ENCODE results near the gene RELL1. TPM values are rescaled to one million over a fixed set of nuclear protein-coding genes. Genes with fewer than 3 reads are reported as not detected.

RELL1 gene, protein sequence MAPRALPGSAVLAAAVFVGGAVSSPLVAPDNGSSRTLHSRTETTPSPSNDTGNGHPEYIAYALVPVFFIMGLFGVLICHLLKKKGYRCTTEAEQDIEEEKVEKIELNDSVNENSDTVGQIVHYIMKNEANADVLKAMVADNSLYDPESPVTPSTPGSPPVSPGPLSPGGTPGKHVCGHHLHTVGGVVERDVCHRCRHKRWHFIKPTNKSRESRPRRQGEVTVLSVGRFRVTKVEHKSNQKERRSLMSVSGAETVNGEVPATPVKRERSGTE
- total RNA-seq, result 56.2 TPM
- long read RNA-seq, transcript RELL1-202 (7 exons, 1,350 nt), result major isoform, 12 of 54 reads
- long read RNA-seq, partial matches to known transcripts, result 11 of 54 reads
- long read RNA-seq, other reads (novel, unspliced or antisense), result 31 of 54 reads

DNA sequence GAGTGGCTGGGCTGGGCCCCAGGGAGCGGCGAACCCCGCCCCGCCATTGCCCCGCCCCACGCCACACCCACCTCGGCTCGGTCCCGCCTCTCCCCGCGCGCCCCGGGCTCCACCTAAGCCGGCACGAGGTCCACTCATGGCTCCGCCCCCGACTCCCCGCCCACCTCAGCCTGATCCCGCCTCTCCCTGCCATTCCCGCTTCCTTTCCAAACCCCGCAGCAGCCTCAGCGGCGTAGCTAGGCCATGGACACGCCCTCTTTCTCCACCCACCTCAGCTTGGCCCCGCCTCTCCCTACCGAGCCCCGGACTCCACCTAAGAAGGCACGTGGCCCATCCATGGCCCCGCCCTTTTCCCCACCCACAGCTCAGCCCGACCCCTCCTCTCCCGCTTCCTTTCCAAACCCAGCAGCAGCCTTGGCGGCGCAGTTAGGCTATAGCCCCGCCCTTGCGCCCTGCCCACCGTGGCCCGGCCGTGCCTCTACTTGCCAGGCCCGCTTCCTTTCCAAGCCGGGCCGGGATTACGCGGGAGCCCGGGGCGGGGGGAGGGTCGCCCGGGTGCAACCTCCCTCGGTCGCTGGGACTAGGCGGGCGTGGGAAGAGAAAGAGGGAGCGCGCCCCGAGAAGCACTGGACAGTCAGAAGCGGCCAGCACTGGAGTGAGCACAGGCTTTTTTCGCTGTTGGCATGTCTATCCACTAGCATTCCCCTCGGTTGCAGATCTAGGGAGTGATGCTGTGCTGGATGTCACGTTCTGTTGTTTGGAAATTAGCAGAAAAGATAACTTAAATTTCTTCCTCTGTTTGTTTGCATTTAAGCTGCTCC is at the start of gene RELL1:
Gene RELL1, minus strand, starts transcription at position 4 of the 821 bp plus-strand sequence. CDS start 89 bp downstream, outside the sequence.
- DNase-seq (ENCODE audit: low spot score), result peak; percentile 100

DNA sequence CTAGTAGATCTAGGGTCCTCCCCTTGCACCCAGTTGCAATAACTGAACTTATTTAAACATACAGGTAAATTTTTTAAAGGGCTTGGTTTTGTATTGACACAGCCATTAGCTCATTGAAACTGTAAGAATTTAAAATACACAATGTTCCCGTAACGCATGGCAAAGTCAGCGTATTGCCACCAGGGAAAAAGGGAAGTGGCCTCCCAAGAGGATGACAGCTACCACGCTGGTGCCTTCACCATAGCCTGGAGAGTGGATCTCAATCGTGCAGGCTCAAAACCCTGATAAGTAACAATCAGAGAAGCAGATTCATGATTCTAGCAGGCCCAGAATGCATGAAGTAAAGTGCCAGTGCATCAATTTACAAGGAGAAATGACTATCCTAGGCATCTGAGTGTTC is 49.4 kb upstream of the RELL1 start:
- DNase-seq (ENCODE audit: low spot score), result no peak

DNA sequence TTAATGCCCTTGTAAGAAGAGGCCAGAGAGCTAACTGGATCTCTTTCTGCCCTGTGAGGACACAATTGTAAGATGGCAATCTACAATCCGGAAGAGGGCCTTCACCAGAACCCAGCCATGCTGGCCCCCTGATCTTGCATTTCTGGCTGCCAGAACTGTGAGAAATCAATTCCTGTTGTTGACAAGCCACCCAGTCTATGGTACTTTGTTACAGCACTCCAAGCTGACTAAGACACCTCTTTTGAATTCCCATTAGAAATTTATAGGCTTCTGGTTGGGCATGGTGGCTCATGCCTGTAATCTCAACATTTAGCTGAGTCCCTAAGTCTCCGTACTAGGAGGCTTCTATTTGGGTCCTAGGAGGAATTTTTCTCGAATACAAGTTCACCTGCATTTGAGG is 48.8 kb upstream of the RELL1 start:
- no peak for DNase-seq (ENCODE audit: low spot score)

DNA sequence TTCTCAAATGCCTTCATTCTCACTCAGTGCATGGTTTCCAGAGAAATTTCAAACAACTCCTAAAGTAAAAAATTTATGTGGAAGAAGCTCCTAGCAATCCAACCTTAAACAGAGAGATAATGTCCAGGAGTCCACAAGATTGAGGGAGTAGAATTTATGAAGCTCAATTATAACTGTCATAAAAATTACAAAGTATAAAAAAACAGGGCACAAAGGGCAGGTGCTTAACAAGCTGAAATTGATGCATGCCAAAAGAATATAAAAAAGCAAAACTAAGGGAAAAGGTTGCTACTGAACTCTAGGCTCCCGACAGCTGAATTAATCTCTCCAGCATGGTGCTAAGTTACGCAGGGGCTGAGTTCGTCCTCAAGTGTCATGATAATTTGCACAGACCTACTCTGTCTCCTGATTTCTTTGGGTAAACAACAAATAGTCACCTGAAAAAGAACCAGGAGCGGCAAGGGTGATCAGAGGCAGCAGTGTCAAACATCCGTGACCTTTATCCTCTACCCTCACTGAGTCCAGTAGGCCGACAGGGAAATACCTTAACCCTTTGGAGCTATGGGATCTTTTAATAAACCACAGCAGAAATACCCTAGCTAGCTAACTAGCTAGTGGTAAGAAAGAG is 47.2 kb upstream of the RELL1 start:
- DNase-seq (ENCODE audit: low spot score), result no peak

DNA sequence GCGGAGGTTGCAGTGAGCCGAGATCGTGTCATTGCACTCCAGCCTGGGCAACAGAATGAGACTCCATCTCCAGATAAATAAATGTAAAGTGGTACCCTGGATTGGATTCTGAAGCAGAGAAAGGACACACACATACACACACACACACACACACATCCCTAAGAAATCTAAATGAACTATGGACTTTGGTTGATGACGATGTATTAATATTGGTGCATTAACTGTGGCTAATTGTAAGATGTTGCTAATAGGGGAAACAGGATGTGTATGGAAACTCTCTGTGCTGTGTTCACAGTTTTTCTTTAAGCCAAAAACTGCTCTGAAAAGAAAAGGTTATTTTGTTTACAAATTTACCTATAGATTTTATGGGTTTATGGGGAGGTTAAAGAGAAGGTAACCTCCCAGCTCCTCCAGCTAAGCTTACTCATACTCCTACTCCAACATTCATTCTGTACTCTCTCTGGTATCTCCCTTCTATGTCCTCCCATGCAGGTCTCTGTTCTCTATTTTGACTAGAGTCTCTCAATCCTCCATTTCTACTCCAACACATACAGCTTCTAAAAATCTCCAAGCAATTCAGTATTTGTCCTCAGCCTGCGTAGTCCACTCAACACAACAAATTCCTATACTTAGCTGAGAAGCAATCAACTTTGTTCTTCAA is 46.5 kb upstream of the RELL1 start:
- no peak for DNase-seq (ENCODE audit: low spot score)

DNA sequence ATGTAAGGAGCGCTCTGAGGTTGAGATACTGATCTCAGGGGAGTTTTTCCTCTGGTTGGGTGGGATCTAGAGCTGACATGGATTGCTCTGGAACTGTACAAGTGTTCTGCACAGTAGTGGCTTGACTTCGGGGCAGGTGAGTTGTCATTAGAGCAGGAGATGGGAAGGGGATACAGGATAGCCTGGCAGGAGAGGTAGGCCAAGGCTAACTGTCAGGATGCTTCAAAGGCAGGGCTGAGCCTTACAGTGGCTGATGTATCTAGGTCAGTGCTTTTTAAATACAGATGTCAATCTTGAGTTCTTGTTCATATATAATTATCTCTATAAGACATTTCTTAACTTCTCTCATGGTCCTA is 43.5 kb upstream of the RELL1 start:
- DNase-seq (ENCODE audit: low spot score), result no peak

DNA sequence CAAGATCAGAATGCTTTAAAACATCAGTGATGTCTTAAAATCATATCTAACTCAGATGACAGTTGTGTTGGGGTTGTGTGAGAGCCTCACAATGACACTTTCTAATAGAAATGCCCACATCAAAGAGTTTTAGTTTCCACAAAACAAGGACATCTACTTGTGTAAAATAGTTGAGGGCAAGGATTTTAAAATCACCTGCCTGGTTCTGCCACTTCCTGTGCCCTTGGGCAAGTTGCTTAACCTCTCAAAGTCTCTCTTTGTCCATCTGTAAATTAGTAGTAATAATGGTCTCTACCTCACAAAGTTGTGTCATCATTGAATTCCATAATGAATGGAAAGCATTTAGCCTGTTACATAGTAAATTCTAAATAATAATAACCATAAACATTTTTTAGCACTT is 41.9 kb upstream of the RELL1 start:
- DNase-seq (ENCODE audit: low spot score), result no peak

DNA sequence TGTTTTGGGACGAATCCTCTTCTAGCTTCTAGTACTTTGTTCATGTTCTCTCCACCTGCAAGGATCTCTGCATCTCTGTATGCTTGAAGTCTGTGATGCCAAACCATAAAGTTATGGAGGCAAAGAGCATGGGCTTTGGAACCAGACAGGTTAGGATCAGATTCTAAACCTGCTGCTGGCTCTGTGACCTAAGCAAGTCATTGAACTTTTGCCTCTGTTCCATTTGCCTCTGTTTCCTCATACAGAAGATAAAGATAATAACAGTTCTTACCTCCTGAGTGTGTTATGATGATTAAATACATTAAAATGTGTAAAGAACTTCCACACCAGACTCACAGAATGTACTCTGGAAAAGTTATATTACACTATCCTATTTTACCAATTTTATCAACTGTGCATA is 41.5 kb upstream of the RELL1 start:
- no peak for DNase-seq (ENCODE audit: low spot score)

DNA sequence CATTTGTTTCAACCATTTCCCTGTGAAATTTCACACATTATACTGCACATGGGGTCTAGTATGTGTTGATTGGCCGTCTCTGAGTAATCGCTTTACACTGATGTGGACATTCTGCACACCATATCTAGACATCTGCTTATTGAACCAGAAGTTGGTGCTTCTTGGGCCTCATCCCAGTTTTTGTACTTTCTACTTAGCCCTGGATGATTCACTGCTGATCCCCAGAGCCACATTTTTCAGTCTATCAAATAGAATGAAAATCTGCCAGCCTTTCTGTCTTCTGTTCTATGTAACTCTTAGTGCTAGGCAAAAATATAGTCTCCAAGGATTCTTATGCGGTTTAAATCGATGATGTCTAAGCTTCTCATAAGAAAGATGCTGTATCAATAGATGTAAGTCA is 40.5 kb upstream of the RELL1 start:
- no peak for DNase-seq (ENCODE audit: low spot score)

DNA sequence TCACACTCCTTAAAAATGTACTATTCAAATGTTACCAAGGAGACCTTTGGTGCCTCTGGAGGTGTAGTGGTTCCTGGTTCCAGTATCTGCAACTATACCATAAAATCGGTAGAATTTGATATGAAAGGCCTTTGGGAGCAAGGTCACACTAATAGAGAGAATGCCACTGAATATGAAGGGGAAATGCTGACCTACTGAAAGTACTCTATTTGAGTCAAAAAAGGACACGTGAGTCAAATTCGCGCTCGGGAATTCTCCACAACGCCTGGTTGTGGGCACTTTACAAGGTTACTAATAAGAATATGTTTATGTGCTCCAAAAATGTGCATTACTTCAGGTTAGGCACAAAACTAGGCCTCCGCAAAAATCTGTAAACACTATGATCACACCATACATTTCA is 39.5 kb upstream of the RELL1 start:
- DNase-seq (ENCODE audit: low spot score), result no peak

DNA sequence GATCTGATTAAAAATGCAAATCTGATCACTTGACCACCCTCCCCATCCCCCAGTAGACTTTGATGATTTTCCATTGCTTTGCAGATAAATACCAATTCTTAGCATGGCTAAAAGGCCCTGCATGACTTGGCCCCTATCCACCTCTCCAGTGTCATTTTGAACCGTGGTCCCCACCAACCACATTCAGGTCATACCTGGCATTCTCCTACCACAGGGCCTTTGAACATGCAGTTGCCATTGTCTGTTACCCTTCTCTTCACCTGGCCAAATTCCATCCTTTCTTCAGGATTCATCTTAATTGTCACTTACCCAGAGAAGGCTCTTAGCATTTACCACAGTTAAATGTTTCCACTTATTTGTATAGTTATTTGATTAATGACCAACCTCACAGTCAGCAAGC is 36.9 kb upstream of the RELL1 start:
- DNase-seq (ENCODE audit: low spot score), result no peak

DNA sequence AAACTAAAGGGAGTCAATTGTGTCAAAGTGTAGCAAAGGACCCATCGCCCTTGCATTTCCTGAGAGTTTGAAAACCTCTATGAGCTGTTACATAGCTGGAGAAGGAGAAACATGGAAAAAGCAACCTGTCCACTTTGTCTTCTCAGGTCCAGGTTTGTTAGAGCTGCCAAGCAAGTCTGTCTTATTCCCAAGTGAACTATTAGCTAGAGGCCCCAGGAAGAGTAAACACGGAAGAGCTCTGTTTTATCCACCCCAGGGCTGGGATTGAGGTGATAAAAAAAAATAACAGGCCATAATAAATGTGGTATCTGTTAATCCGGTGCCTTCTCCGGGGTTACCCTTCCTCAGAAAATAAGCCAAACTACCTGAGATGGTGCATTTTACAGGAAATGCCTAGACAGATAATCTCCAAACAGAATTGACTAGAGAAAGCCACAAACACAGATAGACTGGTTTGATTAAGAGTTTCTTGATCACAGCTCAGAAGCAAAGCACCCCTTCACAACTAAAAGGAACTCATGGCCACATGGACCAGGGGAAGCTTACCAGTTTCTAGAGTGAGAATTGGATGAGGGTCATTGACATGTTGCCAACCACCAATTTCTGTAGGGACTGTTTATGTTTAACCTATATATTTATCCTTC is 35.9 kb upstream of the RELL1 start:
- DNase-seq (ENCODE audit: low spot score), result no peak

DNA sequence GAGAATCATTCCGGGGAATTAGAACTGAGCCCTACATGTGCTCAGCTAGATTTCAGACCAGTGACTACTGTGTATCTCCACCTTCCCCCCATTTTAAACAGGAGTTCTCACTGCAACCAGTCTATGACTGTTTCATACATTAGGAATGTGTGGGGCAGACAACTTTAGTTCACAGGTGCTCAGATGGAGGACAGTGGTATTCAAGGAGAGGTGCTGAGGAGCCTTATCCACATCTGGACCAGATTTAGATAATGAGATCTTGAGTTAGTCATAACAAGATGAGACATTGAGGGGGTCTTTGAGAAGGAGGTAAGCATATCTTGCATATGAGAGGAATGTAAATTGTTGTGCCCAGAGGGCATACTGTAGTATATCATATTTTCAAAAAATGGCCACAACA is 32.8 kb upstream of the RELL1 start:
- no peak for DNase-seq (ENCODE audit: low spot score)

DNA sequence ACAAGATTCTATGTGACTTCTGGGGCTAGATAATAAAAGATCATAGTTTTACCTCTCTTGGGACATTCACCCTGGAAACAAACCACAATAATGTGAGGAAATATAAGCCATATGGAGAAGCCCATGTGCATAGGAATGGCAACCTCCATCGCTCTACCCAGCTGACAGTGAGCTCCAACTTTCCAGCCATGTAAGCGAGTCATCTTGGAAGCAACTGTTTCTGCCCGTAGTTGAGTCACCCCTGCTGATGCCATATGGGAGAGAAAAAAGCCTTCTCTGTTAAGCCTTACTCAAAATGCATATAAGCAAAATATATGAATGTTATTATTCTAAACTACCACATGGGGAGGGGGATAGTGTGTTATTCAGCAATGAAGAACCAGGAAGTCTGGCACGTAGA is 31.4 kb upstream of the RELL1 start:
- no peak for DNase-seq (ENCODE audit: low spot score)

DNA sequence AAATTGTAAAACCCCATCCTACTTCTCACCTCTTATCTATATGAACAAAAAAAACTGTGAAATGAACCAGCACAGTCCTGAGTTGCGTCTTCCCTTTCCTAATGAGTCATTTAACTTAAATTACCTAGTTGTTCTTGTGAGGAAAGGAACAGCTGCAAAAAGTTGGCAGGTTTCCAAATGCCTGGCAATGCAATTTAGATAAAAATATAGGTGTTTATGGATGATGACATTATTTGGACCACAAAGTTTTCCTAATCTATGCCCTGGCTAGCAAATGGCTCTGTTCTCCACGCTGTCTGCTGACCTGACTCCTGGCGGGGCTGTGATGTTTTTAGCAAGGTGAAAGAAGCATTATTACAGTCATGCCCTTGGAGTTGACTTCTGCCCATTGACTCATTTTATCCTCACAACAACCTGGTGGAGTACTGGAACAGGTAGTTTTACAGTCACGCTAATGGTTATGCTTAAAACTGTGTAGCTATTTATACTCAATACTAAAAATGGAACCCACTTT is 29.8 kb upstream of the RELL1 start:
- no peak for DNase-seq (ENCODE audit: low spot score)

DNA sequence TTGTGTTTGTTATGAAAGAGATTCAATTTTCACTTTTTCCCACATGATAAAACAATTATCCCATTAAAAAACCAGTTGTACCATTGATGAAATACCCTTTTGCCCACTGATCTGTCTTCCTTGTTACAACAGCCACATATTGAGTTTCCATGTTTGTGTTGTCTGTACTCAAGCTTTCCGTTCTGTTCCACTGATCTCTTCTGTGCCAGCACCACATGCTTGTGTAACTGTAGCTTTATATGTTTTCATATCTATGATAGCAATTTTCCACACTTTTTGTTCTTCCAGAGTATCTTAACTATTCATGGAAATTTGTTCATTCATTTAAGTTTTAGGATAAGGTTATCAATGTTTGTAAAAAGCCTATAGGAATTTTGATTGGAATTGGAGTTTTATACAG is 24.3 kb upstream of the RELL1 start:
- DNase-seq (ENCODE audit: low spot score), result no peak

DNA sequence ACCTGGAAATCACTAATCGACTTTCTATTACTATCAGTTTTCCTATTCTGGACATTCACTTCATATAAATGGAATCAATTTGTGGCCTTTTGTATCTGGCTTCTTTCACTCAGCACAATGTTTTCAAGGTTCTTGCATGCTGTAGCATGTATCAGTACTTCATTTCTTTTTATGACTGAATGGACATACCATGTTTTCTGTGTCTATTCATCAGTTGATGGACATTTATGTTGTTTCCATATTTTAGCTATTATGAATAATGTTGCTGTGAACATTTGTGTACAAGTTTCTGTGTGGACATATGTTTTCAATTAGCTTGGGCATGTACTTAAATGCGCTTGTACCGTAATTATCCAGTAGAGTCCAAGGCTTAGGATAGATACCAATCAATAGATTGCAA is 19.9 kb upstream of the RELL1 start:
- DNase-seq (ENCODE audit: low spot score), result no peak

DNA sequence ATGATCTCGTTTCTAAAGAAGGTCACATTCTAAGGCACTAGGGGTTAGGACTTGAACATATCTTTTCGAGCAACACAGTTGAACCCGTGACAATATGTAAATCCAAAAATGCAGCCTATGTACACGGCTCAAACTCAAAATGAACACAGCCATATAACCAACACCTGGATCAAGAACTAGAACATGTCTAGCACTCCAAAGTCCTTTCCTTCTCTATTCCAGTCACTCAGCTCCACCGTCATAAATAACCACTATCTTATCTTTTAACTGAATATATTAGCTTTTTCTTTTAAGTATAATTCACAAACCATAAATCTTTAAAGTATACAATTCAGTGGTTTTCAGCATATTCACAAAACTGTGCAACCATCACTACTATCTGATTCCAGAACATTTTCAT is 19.4 kb upstream of the RELL1 start:
- no peak for DNase-seq (ENCODE audit: low spot score)

DNA sequence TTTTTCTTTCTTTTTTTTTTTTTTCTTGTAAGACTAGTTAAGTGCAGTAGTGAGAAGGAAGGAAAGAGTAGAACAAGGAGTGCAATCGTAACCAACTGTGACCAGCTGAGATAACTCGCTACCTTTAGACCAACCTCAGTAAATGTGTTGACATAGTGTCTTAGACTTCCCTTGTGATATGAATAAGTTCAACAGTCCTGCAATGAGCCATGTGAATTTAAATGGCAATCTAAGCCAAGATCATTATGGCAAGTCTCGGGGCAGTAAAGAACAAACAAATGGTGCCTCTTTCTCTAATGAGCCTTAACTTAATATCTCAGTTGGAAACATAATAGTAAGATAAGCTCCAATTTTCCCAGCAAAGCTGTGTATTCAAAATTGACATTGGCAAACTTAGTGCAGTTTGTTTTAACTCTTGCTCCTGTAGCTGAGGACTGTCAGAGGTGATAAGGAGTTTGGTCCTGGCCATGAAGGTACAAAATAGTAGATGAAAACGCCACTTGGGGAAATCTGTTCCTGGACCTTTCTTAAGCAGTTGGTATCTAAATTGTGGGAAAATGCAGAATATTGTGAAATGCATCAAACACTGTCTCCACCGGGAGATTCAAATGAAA is 13.8 kb upstream of the RELL1 start:
- DNase-seq (ENCODE audit: low spot score), result no peak

DNA sequence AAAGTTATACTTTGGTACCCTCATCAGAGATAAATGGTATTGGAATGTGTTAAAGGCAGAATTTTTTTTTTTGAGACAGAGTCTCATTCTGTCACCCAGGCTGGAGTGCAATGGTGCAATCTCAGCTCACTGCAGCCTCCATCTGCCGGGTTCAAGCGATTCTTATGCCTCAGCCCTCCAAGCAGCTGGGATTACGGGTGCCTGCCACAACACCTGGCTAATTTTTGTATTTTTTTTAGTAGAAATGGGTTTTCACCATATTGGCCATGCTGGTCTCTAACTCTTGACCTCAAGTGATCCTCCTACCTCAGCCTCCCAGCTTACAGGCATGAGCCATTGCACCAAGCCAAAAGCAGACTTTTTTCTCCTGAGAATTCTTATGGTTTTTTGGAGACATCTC is 11.4 kb upstream of the RELL1 start:
- DNase-seq (ENCODE audit: low spot score), result no peak

Data from mesenteric fat pad (tissue), 1 donor.